AG04449 (cell line): Measurements from ENCODE around the gene GOLGA3.
"Not testable (repeated sequence)": the region's sequence is repeated elsewhere in the genome, so short reads cannot be mapped to it uniquely, and the experiment has no call there.

Experiments
- CTCF ChIA-PET: fragments of 350-600 bp; formaldehyde crosslinking; extraction: SDS; loops from one replicate; lab custom pipeline; 2021; ENCODE audit warnings: antibody characterized with exemption; lab: Yijun Ruan, JAX
- POLR2A ChIA-PET: fragments of 400-600, 350-600 bp; formaldehyde crosslinking; extraction: SDS; loops from one replicate; lab custom pipeline; 2020; ENCODE audit warnings: antibody characterized with exemption, inconsistent platforms; lab: Yijun Ruan, JAX
- DNase-seq: peaks from one replicate; pipeline ENCODE4 v3.0.0-alpha.2; 2010; ENCODE audit warnings: low read depth, low spot score
- H3K4me3 ChIP-seq: 2 replicates; pipeline ENCODE4 v1.5.1; 2011; ENCODE audit warnings: low read depth, mild to moderate bottlenecking, control low read depth, low read length
- TF ChIP-seq, protein P1 (sequence below): IDR thresholded peaks from one replicate; pipeline ENCODE4 v1.5.1; 2011; ENCODE audit warnings: mild to moderate bottlenecking, moderate library complexity, low read length, control low read depth, inconsistent platforms; ENCODE audit not compliant: insufficient read depth; ENCODE audit errors: missing control alignments

Gene GOLGA3

DNA sequence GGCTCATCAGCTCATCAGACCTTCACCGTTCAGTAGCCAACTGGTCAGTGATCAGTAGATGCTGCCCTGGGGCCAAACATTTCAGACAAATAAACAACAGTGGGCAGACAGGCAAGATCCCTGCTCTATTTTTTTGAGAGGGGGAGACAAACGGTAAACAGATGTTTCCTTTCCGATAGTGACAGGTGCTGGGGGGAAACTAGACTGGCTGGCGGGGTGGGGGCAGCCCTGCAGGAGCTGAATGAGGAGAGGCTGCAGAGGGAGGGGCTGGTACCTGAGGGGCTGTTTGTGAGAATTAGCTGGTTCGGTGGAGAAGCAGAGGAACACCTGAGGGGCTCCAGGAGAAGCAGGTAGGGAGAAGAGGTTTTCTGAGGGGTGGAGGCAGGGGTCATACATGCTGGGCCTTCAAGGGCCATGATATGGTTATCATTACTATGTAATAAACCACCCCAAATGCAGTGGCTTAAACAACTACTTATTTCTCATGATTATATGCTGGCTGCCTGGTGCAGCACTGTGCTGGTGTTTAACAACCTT, 8.2 kb upstream of the GOLGA3 start:
- CTCF ChIA-PET: no interaction called here
- no peak for DNase-seq
- H3K4me3 ChIP-seq: no peak overlapping the region
- POLR2A ChIA-PET: no interaction called here
- TF ChIP-seq, protein P1, sequence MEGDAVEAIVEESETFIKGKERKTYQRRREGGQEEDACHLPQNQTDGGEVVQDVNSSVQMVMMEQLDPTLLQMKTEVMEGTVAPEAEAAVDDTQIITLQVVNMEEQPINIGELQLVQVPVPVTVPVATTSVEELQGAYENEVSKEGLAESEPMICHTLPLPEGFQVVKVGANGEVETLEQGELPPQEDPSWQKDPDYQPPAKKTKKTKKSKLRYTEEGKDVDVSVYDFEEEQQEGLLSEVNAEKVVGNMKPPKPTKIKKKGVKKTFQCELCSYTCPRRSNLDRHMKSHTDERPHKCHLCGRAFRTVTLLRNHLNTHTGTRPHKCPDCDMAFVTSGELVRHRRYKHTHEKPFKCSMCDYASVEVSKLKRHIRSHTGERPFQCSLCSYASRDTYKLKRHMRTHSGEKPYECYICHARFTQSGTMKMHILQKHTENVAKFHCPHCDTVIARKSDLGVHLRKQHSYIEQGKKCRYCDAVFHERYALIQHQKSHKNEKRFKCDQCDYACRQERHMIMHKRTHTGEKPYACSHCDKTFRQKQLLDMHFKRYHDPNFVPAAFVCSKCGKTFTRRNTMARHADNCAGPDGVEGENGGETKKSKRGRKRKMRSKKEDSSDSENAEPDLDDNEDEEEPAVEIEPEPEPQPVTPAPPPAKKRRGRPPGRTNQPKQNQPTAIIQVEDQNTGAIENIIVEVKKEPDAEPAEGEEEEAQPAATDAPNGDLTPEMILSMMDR: no peak

DNA sequence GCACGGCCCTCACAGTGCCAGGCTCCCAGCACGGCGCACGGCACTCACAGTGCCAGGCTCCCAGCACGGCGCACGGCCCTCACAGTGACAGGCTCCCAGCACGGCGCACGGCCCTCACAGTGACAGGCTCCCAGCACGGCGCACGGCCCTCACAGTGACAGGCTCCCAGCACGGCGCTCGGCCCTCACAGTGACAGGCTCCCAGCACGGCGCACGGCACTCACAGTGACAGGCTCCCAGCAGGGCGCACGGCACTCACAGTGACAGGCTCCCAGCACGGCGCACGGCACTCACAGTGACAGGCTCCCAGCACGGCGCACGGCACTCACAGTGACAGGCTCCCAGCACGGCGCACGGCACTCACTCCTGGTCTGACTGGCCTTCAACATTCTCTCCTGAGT, 7.6 kb upstream of the GOLGA3 start:
- POLR2A ChIA-PET, CTCF ChIA-PET, DNase-seq, H3K4me3 ChIP-seq: not testable (repeated sequence)

DNA sequence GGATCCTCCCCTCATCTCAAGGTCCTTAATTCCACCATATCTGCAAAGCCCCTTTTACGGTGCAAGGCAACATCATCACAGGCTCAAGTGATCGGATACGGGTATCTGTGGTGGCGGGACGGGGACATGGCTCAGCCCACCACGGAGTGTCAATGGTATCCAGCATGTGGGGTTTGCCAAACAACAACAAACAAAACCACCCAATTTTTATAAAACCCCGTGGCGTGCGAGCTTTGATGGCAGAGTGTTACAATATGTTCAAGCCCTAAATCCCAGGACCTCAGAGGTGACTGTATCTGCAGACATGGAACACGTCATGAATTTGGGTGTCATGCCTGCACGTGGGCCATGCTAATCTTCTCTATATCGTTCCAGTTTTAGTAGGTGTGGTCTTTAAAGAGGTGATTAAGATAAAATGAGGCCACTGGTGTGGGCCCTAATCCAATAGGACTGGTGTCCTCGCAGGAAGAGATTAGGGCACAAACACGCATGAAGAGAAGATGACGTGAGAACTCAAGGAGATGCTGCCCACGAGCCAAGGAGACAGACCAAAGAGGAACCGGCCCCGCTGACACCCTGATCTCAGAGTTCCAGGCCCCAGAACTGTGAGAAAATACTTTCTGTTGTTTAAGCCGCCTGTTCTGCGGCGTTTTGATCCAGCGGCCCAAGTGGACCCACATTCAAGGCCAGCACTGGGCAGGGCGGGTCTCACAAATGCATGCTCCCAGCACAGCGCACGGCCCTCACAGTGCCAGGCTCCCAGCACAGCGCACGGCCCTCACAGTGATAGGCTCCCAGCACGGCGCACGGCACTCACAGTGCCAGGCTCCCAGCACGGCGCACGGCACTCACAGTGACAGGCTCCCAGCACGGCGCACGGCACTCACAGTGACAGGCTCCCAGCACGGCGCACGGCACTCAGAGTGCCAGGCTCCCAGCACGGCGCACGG, 6.7 kb upstream of the GOLGA3 start:
- no peak overlapping the region for H3K4me3 ChIP-seq
- ChIA-PET CTCF (interaction anchor here (1.2 kb wide), 1 partner anchor 67 kb away, joined by 4 read pairs; no protein-coding TSS in a partner anchor), POLR2A (no interaction called here)
- no peak for DNase-seq
- TF ChIP-seq, protein P1: no peak

DNA sequence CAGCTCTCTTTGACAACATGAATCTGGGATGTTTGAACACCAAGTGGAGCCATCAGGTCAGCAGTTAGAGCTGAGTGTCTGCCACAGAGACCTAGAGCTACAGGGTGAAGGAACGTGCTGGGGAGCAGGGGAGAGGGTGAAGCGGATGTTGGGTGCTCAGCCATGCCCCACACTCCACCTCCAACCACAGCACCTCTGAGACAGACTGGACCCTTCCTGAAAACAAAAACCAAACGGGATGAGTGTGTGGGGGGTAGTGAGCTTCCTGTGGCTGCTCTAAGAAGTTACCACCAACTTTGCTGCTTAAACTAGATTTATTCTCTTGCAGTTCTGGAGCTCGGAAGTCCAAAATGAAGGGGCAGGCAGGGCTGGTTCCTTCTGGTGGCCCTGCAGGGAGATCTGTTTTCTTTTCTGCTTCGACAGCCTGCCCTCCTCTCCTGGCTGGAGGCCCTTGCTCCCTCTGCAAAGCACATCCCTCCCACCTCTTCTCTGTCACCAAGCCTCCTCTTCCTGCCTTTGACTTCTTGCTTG, 5.6 kb upstream of the GOLGA3 start:
- no peak overlapping the region for H3K4me3 ChIP-seq
- POLR2A ChIA-PET: no interaction called here
- no peak for DNase-seq
- CTCF ChIA-PET: interaction anchor here (1.2 kb wide), 1 partner anchor 66 kb away, joined by 4 read pairs; no protein-coding TSS in a partner anchor
- TF ChIP-seq, protein P1: no peak

DNA sequence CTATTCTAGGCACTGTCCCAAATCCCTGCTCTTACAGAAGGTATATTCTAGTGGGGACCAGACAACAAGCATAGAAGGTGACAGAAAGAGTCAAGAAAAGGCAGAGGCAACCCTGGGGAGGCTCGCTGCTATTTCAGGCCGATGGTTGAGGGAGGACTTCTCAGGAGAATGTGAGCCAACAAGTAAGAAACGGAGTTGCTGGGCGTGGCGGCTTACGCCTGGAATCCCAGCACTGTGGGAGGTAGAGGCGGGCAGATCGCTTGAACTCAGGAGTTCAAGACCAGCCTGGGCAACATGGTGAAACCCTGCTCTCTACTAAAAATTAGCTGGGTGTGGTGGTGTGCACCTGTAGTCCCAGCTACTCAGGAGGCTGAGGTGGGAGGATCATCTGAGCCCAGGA, 4.7 kb upstream of the GOLGA3 start:
- DNase-seq: no peak
- TF ChIP-seq, protein P1: no peak
- CTCF ChIA-PET: no interaction called here
- H3K4me3 ChIP-seq: no peak overlapping the region
- POLR2A ChIA-PET: no interaction called here

DNA sequence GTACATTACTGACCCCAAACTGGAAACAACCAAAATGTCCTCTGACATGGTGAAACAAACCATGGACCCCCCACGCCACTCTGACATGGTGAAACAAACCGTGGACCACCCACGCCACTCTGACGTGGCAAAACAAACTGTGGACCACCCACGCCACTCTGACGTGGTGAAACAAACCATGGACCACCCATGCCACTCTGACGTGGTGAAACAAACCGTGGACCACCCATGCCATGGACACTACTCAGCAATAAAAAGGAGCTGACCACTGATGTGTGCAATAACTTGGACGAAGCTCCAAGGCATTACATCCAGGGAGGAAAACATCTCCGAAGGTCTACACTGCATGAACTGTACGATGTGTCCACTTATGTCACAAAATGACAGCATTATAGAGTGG, 3.1 kb upstream of the GOLGA3 start:
- CTCF ChIA-PET: no interaction called here
- TF ChIP-seq, protein P1: no peak
- H3K4me3 ChIP-seq: no peak overlapping the region
- DNase-seq: no peak
- POLR2A ChIA-PET: no interaction called here
